ENCODE measurements around the gene ARL6IP5. TPM values are rescaled to one million over a fixed set of nuclear protein-coding genes. Genes with fewer than 3 reads are reported as not detected.

Gene ARL6IP5
- total and polyA plus RNA-seq, 2 of the 13 experiments (the other 11 are each of a cell fraction or from before 2014, with no cell fraction given): 23.7 to 29.6 TPM

- TF ChIP-seq ELF3 (CRISPR knock-in tag; IDR thresholded peaks at IDR 0.05) (peak; percentile 80), KLF11 (CRISPR knock-in tag; IDR thresholded peaks at IDR 0.05) (no peak), MTF1 (CRISPR knock-in tag; IDR thresholded peaks at IDR 0.05) (no peak), NFIB (CRISPR knock-in tag; IDR thresholded peaks at IDR 0.05; ENCODE audit: borderline replicate concordance) (no peak), JUNB (CRISPR knock-in tag; IDR thresholded peaks at IDR 0.05; ENCODE audit: borderline replicate concordance) (no peak), ZNF569 (CRISPR knock-in tag; IDR thresholded peaks at IDR 0.05; ENCODE audit: borderline replicate concordance) (no peak), ZNF788 (CRISPR knock-in tag; IDR thresholded peaks at IDR 0.05; ENCODE audit: borderline replicate concordance) (0 out of 2 replicates have a peak, but pooled peaks have one; percentile 77), BORCS8-MEF2B (CRISPR knock-in tag; IDR thresholded peaks at IDR 0.05) (peak; percentile 69; the same call in 1 of the 2 replicates), CC2D1A (CRISPR knock-in tag; IDR thresholded peaks at IDR 0.05) (no peak), KMT2A (CRISPR knock-in tag; IDR thresholded peaks at IDR 0.05) (peak; percentile 73), SRSF1 (optimal IDR thresholded peaks at IDR 0.05; ENCODE audit: low read depth, low read length) (no peak), SKIL (CRISPR knock-in tag; IDR thresholded peaks at IDR 0.05; ENCODE audit: borderline replicate concordance) (no peak), ZNF713 (CRISPR knock-in tag; IDR thresholded peaks at IDR 0.05) (no peak), AGO1 (IDR thresholded peaks at IDR 0.05; ENCODE audit: low read depth, low read length, poor library complexity, severe bottlenecking) (no peak), MTA3 (CRISPR knock-in tag; IDR thresholded peaks at IDR 0.05) (no peak), RFX3 (CRISPR knock-in tag; IDR thresholded peaks at IDR 0.05) (peak; percentile 94), ZNF605 (CRISPR knock-in tag; IDR thresholded peaks at IDR 0.05) (peak; percentile 84), ZBTB40 (IDR thresholded peaks at IDR 0.05) (peak; percentile 66), ZBTB40 (CRISPR knock-in tag; IDR thresholded peaks at IDR 0.05) (peak; percentile 78)
Measured at GRCh38 chr3:69051756-69052471, 32.8 kb upstream of the ARL6IP5 start, which contains the start of gene TMF1 (continued).

Data from HepG2 (cell line).